NCI-H2171 treated with DMSO at 0.1 percent for 48 hours (cell line): ENCODE measurements around the gene GLB1L.
"Not testable (repeated sequence)": the region's sequence is repeated elsewhere in the genome, so short reads cannot be mapped to it uniquely, and the experiment has no call there.

Experiments used
- DNase-seq: peaks from one replicate; lab custom pipeline; 2025; lab: John Stamatoyannopoulos, UW

The GLB1L gene

DNA sequence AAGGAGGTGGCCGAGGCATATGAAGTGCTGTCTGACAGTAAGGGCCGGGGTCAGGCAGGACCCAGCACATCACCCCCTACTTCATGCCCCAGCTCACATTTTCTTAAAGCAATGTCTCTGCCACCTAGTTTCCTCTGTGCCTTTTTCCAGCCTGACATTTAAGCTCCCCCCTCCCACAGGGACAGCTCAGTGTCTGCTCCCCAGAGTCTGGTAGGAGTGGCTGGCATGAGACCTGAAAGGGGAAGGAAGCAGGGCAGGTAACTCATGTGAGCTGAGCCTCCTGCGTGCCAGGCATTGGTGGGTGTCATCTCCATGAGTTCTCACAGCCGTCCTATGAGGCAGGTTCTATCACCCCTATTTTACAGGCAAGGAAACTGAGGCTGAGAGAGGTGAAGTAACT is 35.4 kb upstream of the GLB1L start:
- DNase-seq, result peak; percentile 18

GRCh38 chr2:219279916-219280516 is 34.8 kb upstream of the GLB1L start:
- no peak for DNase-seq

DNA sequence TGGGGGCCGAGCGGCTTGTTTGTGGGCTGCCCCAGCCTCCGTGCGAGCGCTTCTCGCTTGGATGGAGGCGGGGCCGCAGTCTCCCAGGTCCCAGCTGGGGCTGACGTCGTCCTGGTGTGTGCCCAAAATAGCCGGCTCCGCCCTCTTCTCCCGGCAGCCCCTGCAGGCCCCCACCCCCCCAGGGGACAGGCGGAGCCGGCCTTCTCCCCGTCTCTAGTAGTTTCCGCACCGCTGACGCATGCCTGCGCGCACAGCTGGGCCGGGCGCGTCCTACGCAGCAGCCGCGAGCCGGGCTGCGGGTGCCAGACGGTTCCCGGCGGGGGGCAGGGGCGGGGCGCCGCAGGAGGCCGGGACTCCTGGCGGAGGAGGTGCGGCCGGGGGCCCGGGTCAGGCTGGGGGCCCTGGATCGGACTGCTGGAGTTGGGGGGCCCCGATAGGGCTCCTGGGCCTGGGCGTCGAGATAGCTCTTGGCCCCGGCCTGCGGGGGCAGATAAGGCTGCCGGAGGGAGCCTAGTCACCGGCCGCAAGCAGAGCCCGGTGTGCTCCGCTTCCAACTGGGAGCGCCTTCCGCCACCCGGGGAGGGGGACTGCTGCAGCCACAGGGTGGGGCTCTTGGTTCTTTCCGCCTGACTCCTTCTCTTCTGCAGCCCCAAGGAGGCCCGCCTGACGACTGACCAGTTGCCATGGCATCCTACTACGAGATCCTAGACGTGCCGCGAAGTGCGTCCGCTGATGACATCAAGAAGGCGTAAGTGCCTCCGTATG is 34.1 kb upstream of the GLB1L start, which contains the start of gene DNAJB2:
DNAJB2 (plus strand) TSS at position 216 of the 765 bp plus-strand sequence; CDS start at position 684, 468 bp downstream.
- peak; percentile 98 for DNase-seq

DNA sequence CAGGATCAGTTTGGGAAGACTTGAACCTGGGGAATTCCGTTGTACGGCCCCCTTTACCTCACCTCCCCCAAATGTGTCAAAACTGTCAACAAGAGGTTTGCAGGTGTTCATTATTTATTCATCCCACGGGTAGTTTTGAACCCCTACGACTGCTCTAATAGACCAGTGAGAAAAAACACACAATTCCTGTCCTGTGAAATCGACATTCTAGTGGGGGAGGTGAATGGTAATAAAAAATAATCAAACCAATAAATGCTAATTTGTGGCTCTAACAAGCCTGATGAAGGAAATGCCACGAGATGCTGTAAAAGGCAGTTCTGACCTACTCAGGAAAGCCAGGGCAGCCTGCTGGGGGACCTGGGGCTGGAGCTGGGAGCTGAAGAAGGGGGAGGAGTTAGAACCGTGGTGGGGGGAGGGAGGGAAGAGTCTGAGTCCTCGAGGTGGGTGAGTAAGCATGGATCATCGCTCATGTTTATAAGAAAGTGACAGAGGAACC is 33.5 kb upstream of the GLB1L start:
- DNase-seq, result no peak

DNA sequence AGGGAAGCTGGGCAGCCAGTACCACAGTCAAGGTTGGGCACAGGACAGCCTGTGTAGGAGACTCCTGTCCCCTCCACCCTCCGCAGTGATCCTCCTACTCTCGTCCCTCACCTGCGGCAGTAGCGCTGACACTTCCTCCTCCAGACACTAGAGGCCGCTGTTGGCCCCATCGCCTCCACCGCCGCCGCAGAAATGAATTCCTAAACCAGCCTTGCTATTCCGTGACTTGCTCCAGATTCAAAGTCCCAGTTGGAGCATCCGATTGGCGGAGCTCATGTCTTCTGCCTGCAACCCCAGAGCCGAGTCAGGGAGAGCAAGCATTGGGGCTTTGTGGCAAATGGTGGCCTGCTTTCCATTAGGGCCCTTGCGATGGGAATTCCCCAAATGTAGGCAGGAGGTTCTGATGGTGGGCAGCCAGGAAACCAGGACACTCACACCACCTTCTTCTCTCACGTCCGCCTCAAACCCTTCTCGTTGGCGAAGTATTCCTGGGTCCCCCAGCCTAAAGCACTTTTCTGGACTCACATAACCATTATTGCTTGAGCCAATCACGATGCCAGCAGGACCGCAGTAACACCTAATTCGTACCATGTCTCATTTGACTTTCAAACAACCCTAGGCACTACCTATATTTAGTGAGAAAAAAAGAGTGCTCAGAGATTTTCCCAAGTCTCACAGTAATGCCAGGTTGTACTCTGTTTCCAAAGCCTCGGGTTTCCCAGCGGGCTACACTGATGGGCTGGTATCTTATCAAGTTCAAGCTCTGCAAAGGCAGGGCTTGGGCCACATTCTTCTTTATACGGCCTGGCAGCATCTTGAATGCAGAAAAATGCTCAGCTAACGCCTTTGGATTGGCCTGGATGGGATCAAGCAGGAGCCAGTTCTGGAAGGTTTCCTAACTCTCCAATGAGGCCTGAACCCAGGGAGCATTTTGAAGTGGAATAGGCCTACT is 32.7 kb upstream of the GLB1L start:
- peak; percentile 84 for DNase-seq

DNA sequence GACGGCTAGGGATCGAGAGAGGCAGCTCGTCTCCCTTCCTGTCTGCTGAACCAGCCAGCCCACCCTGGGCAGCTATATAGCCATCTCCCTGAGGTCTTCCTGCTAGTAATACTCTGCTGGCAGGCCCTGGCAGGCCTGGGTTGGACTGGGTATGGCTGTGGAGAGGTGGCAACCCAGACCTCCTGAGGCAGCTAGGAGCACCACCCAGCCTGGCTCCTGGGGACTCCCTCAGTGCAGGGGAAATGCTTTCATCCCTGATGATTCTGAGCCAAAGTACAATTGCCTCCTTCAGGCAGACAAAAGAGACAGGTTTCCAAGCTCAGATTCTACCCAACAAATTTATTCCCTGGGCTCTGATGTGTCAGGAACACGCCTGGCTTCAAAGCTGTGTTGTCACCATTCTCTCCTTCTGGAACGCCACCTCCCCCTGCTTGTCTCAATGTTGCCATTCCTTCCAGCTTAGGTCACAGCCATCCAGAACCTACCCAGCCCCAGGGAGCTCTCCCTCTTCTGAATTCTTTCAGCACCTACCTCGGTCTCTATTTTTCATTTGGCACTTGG is 29.2 kb upstream of the GLB1L start:
- no peak for DNase-seq

DNA sequence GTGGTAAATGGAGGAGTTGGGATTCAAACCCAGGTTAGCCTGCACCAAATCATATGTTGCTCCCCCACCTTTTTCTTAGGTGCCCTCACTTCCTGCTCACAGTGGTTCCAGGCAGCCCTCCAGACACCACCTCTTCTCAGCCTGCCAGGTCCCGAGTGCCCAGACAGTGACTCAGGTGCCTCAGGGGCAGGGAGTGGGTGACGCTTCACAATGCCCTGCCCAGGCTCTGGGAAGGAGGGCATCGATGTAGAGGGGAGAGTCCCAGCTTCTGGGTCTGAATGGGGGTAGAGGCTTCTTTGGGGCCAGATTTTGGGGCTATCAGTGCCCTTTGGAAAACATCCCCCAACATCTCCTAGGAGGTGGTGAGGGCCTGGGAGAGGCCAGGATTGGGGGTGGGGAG is 28.7 kb upstream of the GLB1L start:
- no peak for DNase-seq

- no peak for DNase-seq
These were observed 27.8 kb upstream of the GLB1L start for GRCh38 chr2:219272995-219273394.

- no peak for DNase-seq
These were observed 27.1 kb upstream of the GLB1L start for GRCh38 chr2:219272356-219272755.

- DNase-seq, result no peak
These were observed 25.8 kb upstream of the GLB1L start for GRCh38 chr2:219271021-219271420.

GRCh38 chr2:219270055-219270372 is 24.8 kb upstream of the GLB1L start:
- no peak for DNase-seq

DNA sequence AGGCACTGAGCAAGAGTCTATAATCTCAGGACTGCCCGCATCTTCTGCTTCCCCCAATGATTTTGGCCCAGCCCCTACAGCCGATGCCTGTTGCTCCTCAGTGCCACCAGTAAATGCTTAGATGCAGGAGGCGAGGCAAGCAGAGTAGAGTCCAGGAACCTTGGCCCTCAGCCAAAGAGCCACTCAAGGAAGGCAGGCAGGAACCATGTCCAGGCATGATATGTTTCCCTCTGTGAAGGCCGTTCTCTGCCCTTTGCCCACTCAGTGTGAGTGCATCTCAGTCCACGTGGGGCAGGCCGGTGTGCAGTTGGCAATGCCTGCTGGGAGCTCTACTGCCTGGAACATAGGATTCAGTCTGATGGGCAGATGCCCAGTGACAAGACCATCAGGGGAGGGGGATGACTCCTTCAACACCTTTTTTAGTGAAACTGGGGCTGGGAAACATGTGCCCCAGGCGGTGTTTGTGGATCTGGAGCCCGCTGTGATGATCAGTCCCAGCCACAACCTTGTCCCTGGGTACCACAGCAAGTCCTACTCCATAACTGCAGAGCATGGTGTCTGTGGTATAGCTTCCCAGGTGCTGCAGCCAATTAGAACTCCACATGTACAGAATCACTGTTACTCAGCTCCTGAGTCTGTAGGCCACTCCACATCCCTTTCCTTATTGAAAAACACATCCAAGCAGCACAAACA is 24.3 kb upstream of the GLB1L start:
- DNase-seq, result peak; percentile 26

GRCh38 chr2:219268294-219268693 is 23.1 kb upstream of the GLB1L start:
- DNase-seq, result no peak

DNA sequence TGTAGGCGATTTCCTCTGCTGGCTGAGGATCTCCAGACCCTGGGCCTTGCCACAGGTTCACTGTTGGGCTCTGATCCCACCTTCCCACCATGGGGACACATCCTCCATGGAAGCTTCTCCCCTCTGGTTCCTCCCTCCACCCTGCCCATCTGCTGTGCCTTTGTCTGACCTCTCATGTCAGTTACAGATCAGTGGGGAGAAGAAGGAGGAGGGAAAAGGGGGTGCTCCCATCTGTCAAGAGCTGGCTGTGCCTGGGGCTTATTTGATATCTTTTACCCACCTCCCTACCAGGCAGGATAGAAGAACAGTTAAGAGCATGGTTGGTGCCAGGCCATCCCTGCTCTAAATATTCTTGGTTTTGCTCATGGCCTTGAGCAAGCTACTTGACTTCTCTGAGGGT is 21.6 kb upstream of the GLB1L start:
- peak; percentile 88 for DNase-seq

GRCh38 chr2:219266232-219266631 is 21.0 kb upstream of the GLB1L start:
- DNase-seq, result no peak

DNA sequence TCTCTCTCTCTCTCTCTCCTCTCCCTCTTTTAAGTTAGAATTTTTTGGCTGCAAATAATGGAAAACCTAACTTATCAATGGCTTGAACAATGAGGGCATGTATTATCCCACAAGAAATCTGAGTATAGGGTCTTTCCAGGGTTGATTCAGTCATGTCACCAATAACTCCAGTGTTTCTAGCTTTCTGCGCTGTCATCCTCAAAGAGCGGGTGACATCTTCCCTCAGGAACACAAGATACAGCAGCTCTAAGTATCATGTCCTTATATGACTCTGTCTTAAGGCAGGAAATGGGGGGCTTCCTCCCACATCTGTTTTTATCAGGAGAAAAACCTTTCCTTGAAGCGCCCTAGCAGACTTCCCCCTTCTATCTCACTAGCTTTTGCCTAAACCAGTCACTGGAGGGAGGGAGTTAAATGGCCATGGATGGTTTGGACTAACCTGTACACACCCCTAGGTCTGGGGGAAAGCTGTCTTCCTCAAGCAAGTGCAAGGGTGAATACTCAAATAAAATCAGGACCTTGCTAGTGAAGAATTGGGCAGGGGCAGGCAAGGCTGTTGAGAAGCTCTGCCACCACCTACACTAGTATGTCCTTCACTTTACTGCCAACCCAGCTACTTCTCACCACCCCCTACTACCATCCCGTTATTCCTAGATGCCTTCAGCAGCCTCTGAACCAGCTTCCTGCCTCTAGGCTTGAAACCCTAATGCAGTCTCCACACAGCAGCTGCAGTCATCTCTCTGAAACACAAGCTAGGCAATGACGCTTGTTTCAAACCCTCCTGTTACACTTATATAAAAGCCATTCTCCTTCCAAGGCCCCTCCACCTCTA is 16.0 kb upstream of the GLB1L start:
- no peak for DNase-seq

DNA sequence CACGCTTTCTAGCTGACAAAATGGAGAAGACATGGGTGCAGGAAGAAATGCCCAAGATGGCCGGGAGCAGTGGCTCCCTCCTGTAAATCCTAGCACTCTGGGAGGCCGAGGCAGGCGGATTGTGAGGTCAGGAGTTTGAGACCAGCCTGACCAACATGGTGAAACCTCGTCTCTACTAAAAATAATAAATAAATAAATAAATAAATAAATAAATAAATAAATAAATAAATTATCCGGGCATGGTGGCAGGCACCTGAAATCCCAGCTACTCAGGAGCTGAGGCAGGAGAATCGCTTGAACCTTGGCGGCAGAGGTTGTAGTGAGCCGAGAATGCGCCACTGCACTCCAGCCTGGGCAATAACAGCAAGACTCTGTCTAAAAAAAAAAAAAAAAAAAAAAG is 13.7 kb upstream of the GLB1L start:
- not testable (repeated sequence) for DNase-seq

GRCh38 chr2:219254590-219255201 is 9.5 kb upstream of the GLB1L start:
- no peak for DNase-seq

DNA sequence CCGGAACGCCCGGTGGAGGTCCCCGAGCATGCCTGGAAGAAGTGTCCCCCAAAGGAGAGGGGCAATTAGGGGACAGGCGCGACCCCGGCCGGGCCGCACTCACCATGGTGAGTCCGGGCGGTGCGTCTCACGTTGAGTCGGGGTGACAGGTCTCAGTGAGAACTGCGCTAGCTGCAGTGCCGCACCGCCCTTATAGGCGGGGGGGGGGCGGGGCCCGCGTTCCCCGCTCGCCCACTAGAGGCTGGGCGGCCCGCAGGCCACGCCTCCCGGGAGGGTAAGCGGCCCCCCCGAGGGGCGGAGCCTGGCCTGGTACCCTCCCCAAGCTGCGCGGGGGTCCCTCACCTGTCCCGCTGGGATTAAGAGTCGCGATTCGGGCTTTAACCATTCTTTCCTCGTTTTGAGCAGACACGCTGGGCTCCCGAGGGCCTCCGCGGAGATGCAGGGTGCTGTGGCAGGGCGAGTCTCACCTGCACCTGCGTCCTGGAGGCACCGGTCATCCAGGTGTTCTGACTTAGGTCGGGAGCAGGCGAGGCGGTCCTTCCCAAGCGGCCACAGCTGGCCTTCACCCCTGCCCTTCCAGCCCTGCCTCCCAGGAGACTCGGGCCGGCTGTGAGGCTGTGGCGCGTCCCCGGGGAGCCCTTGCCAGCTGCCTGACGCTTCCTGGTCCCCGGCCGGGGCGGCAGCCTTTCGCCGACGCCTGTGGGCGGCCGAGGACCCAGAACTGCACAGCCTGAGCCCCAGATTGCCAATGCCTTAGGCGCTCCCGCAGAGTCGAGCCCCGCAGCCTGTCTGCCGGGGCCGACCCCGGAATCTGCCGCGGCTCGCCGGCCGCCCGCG is 8.7 kb upstream of the GLB1L start, which contains the start of gene TUBA4A:
TUBA4A (minus strand) TSS at position 166 of the 837 bp plus-strand sequence; CDS start at position 106, 60 bp downstream.
- peak; percentile 73 for DNase-seq
